Measurements from ENCODE around the gene OBP2A.

Gene OBP2A

DNA sequence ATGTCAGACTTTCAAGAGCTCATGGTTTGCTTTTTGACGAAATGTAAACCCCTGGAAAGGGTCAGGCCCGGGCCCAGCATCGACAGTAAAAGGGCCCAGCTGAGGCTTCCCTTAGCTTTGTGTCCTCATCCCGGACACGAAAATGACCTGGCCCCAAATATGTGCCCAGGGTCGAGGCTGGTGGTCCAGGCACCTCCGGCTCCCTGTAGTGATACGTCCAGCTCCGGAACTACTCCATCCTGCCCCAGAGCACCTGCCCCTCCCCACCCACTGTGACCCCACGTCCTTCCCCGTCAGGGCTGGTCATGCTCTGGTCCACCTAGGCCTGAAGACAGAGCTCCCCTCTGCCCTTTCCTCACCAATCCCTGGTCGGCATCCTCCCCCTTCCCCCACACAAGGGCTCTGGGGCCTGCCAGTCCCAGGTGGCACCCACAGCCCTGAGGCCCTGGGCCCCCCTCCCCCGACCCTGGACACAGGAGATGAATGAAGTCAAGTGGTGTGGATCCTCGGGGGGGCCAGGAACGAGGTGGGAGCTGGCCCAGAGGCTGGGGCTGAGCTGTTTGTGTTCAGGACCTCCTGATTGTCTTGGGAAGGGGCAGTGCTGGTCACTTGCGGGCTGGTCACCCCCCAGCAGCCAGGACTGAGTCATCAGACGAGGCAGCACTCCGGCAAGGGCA, 6.2 kb downstream of the OBP2A start:
- no peak for DNase-seq (ENCODE audit: low read depth)

DNA sequence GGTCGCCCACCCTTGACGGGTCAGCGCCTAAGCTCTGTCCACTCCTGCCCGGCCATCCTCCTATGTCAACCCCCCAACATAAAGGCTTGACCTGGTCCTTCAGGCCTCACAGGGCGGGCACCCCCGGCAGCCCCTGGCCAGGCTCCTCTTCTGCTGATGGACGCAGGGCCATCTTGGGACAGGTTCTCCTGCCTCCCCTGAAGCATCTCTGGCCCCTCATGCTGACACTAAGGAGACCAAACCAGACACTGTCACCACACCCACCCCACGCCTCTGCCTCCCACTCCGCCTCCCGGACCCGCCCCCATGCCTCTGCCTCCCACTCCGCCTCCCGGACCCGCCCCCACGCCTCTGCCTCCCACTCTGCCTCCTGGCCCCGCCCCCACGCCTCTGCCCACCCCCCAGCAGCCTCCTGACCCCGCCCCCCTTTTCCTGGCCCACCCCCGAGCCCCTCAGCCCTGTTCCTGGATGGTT, 6.8 kb downstream of the OBP2A start:
- no peak for DNase-seq (ENCODE audit: low read depth)

DNA sequence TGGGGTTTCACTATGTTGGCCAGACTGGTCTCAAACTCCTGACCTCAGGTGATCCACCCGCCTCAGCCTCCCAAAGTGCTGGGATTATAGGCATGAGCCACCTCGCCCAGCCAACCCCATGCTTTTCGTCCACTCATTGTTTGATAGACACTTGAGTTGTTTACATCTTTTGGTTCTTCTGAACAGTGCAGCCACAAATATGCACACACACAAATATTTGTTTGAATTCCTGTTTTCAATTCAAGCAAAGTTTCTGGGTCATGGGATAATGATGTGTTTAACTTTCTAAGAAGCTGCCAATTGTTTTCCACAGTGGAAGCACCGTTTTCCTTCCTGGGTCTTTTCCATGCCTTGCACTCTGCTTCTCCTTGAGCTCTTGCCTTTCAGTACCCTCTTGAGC, 8.8 kb downstream of the OBP2A start:
- DNase-seq (ENCODE audit: low read depth), result peak; percentile 13

DNA sequence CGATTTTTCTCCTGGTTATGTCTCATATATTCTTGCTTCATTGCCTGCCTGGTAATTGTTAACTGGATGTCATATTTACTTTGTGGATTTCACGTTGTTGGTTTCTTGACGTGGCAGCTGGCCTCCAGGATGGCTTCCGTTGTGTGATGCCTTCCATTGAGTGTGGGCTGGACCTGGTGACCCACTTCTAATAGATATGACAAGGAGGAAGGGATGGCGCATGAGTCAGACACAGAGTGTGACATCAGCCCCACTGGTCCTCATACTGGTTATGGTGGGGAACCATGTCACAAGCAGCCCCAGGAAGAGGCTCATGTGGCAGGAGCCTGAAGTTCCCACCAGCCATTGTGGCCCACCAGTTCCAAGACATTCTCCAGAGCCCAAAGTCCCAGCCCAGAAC, 9.3 kb downstream of the OBP2A start:
- DNase-seq (ENCODE audit: low read depth), result peak; percentile 15

DNA sequence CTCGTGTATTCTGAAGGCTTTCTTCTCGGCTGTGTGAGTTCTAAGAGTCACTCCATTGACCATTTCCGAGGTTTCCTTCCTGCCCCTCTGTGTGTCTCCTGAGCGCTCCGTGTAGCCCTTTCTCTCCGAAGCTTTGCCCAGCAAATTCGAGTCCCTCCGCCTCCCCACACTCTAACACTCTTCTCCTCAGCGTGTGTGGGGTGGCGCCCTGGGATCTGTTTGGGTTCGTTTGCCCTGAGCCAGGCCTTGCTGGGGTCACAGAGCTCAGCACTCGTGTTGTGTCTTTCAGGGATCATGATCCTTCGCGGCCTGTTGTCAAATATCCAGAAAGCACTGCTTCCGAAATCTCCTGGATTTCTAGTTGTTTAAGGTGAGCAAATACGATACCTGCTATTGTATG, 10.0 kb downstream of the OBP2A start:
- DNase-seq (ENCODE audit: low read depth), result no peak

DNA sequence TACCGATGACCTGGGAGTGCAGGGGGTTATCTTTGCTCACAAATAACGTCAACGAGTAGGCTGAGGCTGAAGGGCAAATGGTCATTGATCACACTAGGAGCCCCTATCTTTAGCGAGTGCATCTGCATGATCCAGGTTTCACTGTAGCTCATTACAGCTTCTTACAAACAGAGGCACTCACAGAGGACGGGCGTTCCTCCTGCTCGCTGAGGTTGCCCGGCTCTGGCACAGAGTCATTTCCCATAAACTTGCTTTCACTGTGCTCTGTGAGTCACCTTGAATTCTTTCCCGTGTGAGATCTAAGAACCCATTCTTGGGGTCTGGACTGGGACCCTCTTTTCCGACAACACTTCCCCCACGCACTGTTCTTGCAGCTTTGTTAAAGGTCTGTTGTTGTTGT, 13.7 kb downstream of the OBP2A start:
- DNase-seq (ENCODE audit: low read depth), result no peak

DNA sequence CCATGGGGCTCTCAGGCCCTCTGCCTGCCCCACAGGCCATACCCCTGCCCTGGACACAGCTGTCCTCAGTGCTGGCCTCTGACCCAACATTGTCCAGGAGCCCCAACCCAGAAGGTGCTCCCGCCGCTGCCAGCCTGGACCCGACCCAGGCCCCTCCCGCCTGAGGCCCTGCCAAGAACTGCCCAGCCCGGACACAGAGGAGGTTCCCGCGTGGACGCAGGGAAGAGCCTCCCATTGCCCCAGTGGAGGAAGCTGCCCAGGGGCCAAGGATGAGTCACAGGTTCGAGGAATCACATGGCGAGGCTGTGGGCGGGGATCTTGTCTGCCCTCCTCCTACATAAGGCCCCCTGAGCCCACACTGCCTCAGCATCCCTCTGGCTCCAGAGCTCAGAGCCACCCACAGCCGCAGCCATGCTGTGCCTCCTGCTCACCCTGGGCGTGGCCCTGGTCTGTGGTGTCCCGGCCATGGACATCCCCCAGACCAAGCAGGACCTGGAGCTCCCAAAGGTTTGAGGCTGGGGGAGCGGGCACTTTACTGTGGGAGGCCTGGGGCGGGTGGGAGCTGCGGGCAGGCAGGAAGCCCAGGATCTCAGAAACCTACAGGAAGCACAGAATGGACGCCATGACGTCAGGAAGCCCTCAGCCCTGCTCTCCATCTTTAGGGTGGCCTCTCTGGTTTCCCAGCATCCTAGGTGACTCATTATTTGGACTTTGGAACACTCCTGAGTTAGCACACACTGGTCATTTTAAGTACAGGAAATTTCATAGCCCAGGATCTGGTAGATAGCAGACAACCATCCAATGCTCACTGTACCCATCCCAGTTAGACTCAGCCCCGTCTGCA, 15.7 kb downstream of the OBP2A start, which contains the start of gene PAEP:
Gene PAEP (plus strand): TSS at position 366 of the 844 bp plus-strand sequence.
- no peak for DNase-seq (ENCODE audit: low read depth)

DNA sequence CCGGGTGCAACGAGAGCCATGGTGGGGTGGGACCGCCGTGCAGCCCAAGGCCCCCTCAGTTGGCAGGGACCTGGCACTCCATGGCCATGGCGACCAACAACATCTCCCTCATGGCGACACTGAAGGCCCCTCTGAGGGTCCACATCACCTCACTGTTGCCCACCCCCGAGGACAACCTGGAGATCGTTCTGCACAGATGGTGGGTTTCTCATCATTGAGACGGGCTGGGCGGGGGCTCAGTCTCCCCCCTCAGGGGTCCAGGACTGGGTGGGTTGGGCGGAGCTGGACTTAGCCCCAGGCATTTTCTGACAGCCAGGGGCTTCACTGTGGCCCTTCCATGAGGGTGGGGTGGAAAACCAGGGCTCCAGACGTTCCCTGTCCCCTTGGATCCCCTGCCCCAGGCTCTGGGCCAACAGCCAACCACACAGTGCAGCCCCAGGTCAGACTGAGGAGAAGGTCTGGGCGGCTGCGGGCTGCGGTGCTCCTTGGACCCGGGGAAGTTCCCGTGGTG, 16.4 kb downstream of the OBP2A start:
- no peak for DNase-seq (ENCODE audit: low read depth)

DNA sequence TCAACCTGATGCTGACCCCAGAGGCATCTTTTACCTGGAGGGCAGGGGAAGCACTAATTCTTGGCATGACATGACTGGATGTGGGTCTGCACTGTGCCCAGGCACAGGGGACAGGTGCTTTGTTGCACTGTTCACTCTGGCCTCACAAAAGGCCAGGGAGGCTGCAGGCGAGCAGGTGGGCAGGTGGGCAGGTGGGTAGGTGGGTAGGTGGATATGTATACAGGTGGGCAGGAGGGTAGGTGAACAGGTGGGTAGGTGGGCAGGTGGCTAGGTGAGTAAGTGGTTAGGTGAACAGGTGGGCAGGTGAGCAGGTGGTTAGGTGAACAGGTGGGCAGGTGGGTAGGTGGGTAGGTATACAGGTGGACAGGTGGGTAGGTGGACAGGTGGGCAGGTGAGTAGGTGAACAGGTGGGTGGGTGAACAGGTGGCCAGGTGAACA, 17.1 kb downstream of the OBP2A start:
- no peak for DNase-seq (ENCODE audit: low read depth)

DNA sequence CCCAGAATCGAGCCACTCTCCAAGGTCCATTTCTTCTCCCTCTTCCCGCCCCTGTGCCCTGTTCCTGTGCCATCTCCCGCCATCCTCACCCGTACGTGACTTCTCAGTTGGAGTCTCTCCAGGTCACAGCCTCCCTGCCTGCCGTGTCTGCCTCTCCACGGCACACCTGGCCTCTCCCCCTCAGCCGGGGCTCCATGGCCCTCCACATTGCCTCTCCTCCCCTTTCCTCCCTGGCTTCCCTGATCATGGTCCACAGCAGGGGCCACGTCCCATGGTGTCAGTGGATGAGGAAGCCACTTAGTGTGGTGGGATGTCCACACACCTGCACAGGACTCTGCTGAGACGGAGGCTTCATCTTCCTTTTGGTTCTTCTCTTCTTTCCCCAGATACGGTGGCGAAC, 17.9 kb downstream of the OBP2A start:
- no peak for DNase-seq (ENCODE audit: low read depth)

DNA sequence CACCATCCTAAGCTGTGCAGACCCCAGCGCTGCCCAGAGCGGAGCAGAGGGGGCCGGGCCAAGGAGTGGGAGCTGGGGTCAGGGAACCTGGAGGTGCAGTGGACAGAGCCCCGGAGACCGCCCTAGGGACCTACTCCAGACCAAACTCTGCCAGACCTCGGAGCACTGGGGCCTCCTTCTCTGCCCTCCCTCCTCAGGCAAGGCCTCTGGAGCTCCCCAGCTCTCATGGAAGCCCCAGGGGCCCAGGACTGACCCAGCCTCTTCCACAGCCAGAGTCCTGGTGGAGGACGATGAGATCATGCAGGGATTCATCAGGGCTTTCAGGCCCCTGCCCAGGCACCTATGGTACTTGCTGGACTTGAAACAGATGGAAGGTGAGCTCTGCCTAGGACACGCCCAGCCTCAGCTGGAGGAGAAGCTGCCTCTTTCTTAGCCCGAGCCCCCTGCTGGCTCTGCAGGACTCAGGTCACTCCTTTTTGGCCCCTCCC, 19.3 kb downstream of the OBP2A start:
- DNase-seq (ENCODE audit: low read depth), result no peak

DNA sequence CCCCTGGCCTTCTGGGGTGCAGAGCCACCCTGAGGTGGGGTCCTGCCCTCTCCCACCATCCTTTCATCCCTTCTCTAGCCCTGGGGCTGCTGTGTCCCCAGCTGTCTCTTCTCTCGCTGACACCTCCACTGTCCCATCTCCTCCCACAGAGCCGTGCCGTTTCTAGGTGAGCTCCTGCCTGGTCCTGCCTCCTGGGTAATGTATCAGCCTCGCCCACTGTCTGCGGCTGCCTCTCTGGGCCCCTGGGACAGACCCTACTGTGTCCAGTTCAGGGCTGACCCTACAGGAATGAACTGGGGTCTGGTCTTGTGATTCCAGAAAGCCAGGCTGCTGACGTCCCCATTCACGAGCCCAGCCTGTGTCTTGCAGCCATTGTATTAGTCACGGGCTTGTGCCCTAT, 19.7 kb downstream of the OBP2A start:
- no peak for DNase-seq (ENCODE audit: low read depth)

DNA sequence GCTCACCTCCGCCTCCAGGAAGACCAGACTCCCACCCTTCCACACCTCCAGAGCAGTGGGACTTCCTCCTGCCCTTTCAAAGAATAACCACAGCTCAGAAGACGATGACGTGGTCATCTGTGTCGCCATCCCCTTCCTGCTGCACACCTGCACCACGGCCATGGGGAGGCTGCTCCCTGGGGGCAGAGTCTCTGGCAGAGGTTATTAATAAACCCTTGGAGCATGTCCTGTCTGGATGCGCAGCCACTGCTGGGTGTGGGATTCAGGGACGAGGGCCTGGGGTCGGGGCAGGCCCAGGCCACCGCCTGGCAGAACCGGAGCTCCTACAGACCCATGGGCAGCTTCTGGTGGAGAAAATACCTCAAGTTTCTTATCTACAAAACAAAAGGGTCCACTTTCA, 20.6 kb downstream of the OBP2A start:
- DNase-seq (ENCODE audit: low read depth), result no peak

DNA sequence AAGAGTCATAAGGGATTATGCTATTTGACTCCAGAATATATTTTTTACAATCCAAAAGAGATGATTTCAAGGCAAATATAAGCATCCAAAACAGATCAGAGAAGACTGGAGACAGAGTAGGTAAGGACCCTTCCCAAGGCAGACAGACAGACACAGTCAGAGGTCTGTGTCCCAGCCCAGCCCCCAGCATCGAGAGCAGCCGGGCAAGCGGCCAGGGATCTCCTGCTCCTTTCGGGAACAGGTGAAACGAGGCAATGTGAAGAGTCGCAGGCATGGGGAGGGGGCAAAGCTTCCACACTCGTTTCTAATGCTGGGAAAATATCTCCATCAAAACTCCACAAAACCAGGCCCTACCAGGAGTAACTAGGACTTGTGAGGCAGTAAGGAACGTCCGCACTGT, 21.4 kb downstream of the OBP2A start:
- DNase-seq (ENCODE audit: low read depth), result no peak

DNA sequence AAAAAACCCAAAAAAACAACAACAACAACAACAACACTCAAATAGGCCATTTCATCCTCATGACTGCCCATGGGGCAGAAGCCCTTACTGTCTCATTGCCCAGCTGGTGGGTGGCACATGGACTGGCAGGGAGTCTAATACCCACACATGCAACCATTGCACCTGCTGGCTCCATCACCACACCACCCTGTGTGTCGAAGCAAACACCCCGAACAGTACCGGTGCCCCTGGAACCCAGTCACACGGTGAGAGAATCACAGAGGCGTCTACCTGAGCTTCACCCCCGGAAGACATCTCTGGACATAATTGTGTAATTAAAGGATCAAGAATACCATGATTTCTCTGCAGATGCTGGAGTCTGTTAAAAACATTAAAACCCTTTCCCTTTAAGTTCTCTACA, 22.1 kb downstream of the OBP2A start:
- DNase-seq (ENCODE audit: low read depth), result no peak

DNA sequence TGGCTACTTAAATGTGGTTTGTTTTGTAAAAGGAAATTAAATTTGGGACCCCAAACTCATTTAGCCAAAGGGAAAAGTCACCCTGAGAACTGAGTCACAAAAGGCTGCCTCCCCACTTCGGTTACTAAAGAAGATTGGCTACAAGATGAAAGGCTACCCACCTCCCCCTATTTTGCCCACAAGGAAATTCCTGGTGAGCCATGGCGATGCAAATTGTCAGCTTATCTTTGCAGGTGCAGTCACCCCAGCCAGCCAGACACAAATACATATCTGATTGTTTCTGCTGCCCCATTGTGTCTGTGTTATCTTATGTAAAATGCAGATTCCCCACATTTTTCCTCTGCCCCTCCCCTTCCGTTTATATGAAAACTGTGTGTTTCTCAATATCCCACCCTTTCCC, 24.5 kb downstream of the OBP2A start:
- DNase-seq (ENCODE audit: low read depth), result no peak

DNA sequence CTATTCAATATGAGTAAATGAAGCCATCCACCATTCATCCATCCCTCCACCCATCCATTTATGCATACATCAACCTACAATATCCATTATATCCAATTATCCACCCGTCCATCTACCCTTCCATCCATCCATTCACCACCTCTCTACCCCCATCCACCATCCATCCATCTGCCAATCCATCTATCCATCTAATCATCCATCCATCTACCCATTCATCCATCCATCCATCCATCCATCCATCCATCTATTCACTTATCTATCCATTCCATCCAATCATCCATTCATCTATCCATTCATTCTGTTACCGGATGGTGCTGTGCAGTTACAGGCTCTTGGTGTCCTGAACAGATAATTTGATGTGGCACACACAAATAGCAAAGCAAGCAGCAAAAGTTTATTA, 26.3 kb downstream of the OBP2A start:
- no peak for DNase-seq (ENCODE audit: low read depth)

DNA sequence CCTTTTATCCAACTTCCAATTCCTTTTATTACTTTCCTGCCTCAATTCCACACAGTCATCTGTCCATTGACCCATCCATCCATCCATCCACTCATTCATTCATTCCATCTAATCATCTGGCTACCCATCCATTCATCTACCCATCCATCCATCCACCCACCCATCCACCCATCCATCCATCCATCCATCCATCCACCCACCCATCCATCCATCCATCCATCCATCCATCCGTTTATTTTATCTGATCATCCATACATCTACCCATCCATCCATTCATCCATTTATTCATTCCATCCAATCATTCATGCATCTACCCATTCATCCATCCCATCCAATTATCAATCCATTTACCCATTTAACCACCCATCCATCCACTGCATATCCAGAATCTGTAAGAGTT, 27.2 kb downstream of the OBP2A start:
- no peak for DNase-seq (ENCODE audit: low read depth)

DNA sequence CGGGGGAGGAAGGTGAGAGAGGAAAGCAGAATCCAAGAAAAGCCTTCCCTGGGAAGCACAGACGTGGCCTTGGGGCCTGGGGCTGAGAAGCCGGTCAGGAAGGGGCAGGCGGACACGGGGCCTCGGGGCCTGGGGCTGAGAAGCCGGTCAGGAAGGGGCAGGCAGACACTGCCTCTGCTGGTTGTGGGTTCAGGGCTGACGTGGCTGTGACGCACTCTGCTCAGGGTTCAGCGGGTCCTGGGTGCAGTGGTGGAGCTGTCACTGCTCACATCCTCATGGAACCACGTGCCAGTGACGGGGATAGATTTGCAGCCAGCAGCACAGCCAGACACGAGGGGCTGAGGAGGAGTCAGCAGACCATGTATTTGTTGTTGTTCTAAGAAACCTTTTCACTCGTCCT, 28.4 kb downstream of the OBP2A start:
- DNase-seq (ENCODE audit: low read depth), result no peak

DNA sequence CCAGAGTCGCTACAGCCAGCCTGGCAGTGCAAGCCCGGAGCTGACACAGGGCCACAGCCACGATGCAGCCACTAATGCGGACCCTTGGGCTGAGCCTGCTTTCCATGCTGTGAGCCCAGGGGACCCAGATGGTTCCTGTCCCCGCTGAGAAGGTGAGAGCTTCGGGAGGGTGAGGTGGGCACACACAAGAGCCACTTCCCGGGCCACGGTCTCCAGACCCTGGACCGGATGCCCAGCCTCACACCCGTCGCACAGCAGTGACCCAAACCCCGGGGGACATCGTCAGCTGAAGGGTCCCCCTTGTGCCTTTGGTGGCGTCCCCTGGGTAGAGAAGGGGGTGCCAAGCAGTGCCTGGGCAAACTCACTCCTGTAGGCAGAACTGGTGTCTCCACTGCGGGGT, 29.0 kb downstream of the OBP2A start:
- DNase-seq (ENCODE audit: low read depth), result no peak

DNA sequence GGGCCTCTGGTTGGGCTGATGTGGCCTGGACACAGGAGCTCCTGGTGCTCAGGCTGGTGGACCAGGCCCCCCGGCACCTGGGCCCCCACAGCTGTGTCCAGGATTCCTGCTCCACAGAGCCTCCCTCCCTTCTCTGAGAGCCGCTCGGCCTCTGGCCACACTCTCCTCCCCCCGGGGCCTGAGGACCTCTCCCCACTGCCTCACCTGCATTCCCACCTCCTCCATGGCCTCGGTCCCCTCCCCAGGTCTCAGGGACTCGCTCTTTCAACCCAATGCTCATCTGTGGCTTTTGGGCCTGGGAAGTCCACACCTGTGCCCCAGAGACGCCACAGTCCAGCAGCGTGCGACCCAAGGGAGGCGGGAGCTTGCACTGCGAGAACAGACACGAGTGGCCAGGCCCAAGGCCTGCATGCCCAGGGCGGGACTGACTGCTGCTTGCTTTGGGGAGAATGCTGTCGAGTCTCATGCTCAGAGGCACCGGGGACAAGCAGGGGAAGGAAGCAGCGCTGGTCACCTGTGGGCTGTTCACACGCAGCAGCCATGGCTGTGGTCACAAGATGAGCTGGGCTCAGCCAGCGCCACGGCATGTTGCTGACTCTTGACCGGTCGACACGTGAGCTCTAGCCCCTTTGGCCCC, 30.2 kb downstream of the OBP2A start:
- no peak for DNase-seq (ENCODE audit: low read depth)

DNA sequence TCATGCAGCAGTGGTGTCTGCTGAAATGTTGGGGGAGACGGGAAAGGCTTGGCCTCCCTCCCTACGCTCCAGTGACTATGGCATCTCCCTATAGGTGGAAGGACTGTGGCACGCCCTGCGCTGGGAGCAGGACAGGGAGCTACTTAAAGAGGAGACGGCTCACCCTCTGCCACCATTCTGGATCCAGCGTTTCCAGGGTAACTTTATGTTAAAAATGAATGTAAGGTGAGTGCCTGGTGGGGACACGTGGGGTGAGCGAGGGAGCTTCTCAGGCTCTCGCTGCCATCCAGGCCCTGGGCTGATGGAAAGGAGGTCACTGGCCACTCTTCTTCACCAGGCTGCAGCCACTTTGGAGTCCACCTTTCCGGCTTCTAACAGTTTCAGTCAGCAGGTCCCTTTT, 31.3 kb downstream of the OBP2A start:
- no peak for DNase-seq (ENCODE audit: low read depth)

DNA sequence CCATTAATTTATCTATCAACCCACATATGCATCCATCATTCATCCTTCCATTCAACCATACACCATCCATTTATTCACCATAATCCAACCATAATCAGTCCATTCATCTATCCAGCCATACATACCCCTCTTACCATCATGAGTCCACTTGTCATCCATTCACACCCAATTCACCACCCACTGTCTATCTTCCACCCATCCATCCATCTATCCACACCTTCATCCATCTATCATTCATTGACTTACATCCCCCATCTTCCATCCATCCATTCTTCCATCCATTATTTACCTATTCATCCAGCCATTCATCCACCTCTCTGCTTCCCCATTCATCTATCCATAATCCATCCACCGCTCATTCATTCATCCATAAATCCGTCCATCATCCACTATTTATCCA, 33.4 kb downstream of the OBP2A start:
- DNase-seq (ENCODE audit: low read depth), result no peak
